Panc1 (cell line): ENCODE results near the gene NDRG3.

Experiments
- CTCF ChIP-seq: fragments of 450-650 bp; IDR thresholded peaks from 2 replicates; pipeline ENCODE4 v1.5.1; 2017; ENCODE audit warnings: mild to moderate bottlenecking
- POLR2AphosphoS5 ChIP-seq: IDR thresholded peaks from 2 replicates; pipeline ENCODE4 v1.6.1; 2012; ENCODE audit warnings: mild to moderate bottlenecking, low read depth, low read length, moderate library complexity
- REST ChIP-seq, 2 experiments: IDR thresholded peaks; 2 replicates each; pipeline ENCODE4 v1.6.1; 2011 to 2012; ENCODE audit warnings: low read depth in 2 of 2, control low read depth in 1 of 2, low read length in 1 of 2, mild to moderate bottlenecking in 1 of 2, moderate library complexity in 1 of 2; ENCODE audit not compliant: insufficient read depth in 1 of 2
- SIN3A ChIP-seq: IDR thresholded peaks from 2 replicates; pipeline ENCODE4 v1.6.1; 2012; ENCODE audit warnings: low read depth, mild to moderate bottlenecking, low read length, moderate library complexity, borderline replicate concordance; ENCODE audit not compliant: insufficient read depth
- TCF7L2 ChIP-seq: IDR thresholded peaks from 2 replicates; pipeline ENCODE4 v1.6.1; 2011; ENCODE audit warnings: mild to moderate bottlenecking, low read depth, low read length, inconsistent platforms

GRCh38 chr20:36641506-36641843 lies 104.4 kb downstream of the NDRG3 start:
- TF ChIP-seq CTCF: no peak
- no peak for TF ChIP-seq POLR2AphosphoS5
- no peak for TF ChIP-seq REST (IDR thresholded peaks at IDR 0.05; ENCODE audit: insufficient read depth in 1 of 2, low read depth in 2 of 2, low read length in 1 of 2)
- TF ChIP-seq SIN3A: no peak
- TF ChIP-seq TCF7L2: no peak
